ENCODE measurements around the gene SPZ1.
"Not testable (repeated sequence)": the region's sequence is repeated elsewhere in the genome, so short reads cannot be mapped to it uniquely, and the experiment has no call there.

SPZ1 gene

GRCh38 chr5:80302636-80303035, 17.2 kb upstream of the SPZ1 start:
- H3K27ac Mint-ChIP-seq, result no peak overlapping the region
- no peaks in the 10 kb centered on the region for H3K27me3 Mint-ChIP-seq

GRCh38 chr5:80308526-80308925, 11.3 kb upstream of the SPZ1 start:
- H3K9me3 Mint-ChIP-seq, result no peaks in the 10 kb centered on the region
- H3K36me3 Mint-ChIP-seq (ENCODE audit: low read depth), result no peaks in the 10 kb centered on the region
- no peak overlapping the region for H3K4me3 Mint-ChIP-seq
- H3K27ac Mint-ChIP-seq, result no peak overlapping the region
- no peak for DNase-seq
- H3K4me1 Mint-ChIP-seq (ENCODE audit: low read depth), result no peaks in the 10 kb centered on the region
- no peaks in the 10 kb centered on the region for H3K27me3 Mint-ChIP-seq

More at GRCh38 chr5:80302636-80303035, 17.2 kb upstream of the SPZ1 start:
- DNase-seq, result no peak
- Mint-ChIP-seq H3K4me1 (ENCODE audit: low read depth) (no peaks in the 10 kb centered on the region), H3K4me3 (no peak overlapping the region), H3K36me3 (ENCODE audit: low read depth) (no peaks in the 10 kb centered on the region), H3K9me3 (no peaks in the 10 kb centered on the region)

- Mint-ChIP-seq H3K9me3 (no peaks in the 10 kb centered on the region), H3K4me3 (no peak overlapping the region), H3K27ac (no peak overlapping the region), H3K4me1 (ENCODE audit: low read depth) (no peaks in the 10 kb centered on the region), H3K27me3 (no peaks in the 10 kb centered on the region), H3K36me3 (ENCODE audit: low read depth) (no peaks in the 10 kb centered on the region)
- DNase-seq, result no peak
Measured at GRCh38 chr5:80309871-80310665, 9.7 kb upstream of the SPZ1 start.

GRCh38 chr5:80315244-80315643, 4.6 kb upstream of the SPZ1 start:
- Mint-ChIP-seq H3K4me1 (ENCODE audit: low read depth) (no peaks in the 10 kb centered on the region), H3K27me3 (peaks cover 11% of the 10 kb centered on the region), H3K36me3 (ENCODE audit: low read depth) (no peaks in the 10 kb centered on the region), H3K9me3 (no peaks in the 10 kb centered on the region), H3K27ac (no peak overlapping the region), H3K4me3 (no peak overlapping the region)
- DNase-seq, result no peak

- no peak overlapping the region for H3K27ac Mint-ChIP-seq
- DNase-seq, result no peak
- H3K4me3 Mint-ChIP-seq, result no peak overlapping the region
- H3K9me3 Mint-ChIP-seq, result no peaks in the 10 kb centered on the region
- no peaks in the 10 kb centered on the region for H3K4me1 Mint-ChIP-seq (ENCODE audit: low read depth)
- H3K36me3 Mint-ChIP-seq (ENCODE audit: low read depth), result no peaks in the 10 kb centered on the region
- peaks cover 15% of the 10 kb centered on the region for H3K27me3 Mint-ChIP-seq
Measured at GRCh38 chr5:80318212-80318611, 1.6 kb upstream of the SPZ1 start.

GRCh38 chr5:80324912-80325311, 5.1 kb downstream of the SPZ1 start:
- Mint-ChIP-seq H3K36me3 (ENCODE audit: low read depth) (no peaks in the 10 kb centered on the region), H3K27me3 (peaks cover 8% of the 10 kb centered on the region), H3K27ac (no peak overlapping the region), H3K9me3 (no peaks in the 10 kb centered on the region), H3K4me3 (no peak overlapping the region), H3K4me1 (ENCODE audit: low read depth) (no peaks in the 10 kb centered on the region)
- DNase-seq, result no peak

GRCh38 chr5:80326468-80326867, 6.7 kb downstream of the SPZ1 start:
- Mint-ChIP-seq H3K4me1 (ENCODE audit: low read depth) (no peaks in the 10 kb centered on the region), H3K27me3 (peaks cover 3% of the 10 kb centered on the region), H3K27ac (no peak overlapping the region), H3K36me3 (ENCODE audit: low read depth) (no peaks in the 10 kb centered on the region), H3K9me3 (no peaks in the 10 kb centered on the region), H3K4me3 (no peak overlapping the region)
- DNase-seq, result no peak

GRCh38 chr5:80337379-80337778, 17.6 kb downstream of the SPZ1 start:
- H3K36me3 Mint-ChIP-seq (ENCODE audit: low read depth), result no peaks in the 10 kb centered on the region
- H3K27me3 Mint-ChIP-seq, result peaks cover 10% of the 10 kb centered on the region
- H3K27ac Mint-ChIP-seq, result no peak overlapping the region
- no peaks in the 10 kb centered on the region for H3K9me3 Mint-ChIP-seq
- DNase-seq, result no peak
- no peaks in the 10 kb centered on the region for H3K4me1 Mint-ChIP-seq (ENCODE audit: low read depth)
- no peak overlapping the region for H3K4me3 Mint-ChIP-seq

GRCh38 chr5:80339116-80339515, 19.3 kb downstream of the SPZ1 start:
- Mint-ChIP-seq H3K27ac (no peak overlapping the region), H3K9me3 (no peaks in the 10 kb centered on the region), H3K36me3 (ENCODE audit: low read depth) (no peaks in the 10 kb centered on the region), H3K4me1 (ENCODE audit: low read depth) (no peaks in the 10 kb centered on the region), H3K4me3 (no peak overlapping the region), H3K27me3 (peaks cover 10% of the 10 kb centered on the region)
- DNase-seq, result no peak

GRCh38 chr5:80341016-80341775, 21.4 kb downstream of the SPZ1 start:
- Mint-ChIP-seq H3K27me3 (peaks cover 10% of the 10 kb centered on the region), H3K4me1 (ENCODE audit: low read depth) (peaks cover 1% of the 10 kb centered on the region)
- DNase-seq, result no peak

GRCh38 chr5:80343067-80343466, 23.3 kb downstream of the SPZ1 start:
- H3K27me3 Mint-ChIP-seq, result peaks cover 7% of the 10 kb centered on the region
- H3K9me3 Mint-ChIP-seq, result no peaks in the 10 kb centered on the region
- H3K4me3 Mint-ChIP-seq, result no peak overlapping the region
- H3K27ac Mint-ChIP-seq, result no peak overlapping the region
- no peaks in the 10 kb centered on the region for H3K36me3 Mint-ChIP-seq (ENCODE audit: low read depth)
- H3K4me1 Mint-ChIP-seq (ENCODE audit: low read depth), result peaks cover 4% of the 10 kb centered on the region
- DNase-seq, result no peak

More at GRCh38 chr5:80341016-80341775, 21.4 kb downstream of the SPZ1 start:
- Mint-ChIP-seq H3K27ac (no peak overlapping the region), H3K36me3 (ENCODE audit: low read depth) (no peaks in the 10 kb centered on the region), H3K9me3 (no peaks in the 10 kb centered on the region), H3K4me3 (no peak overlapping the region)

GRCh38 chr5:80346055-80346454, 26.3 kb downstream of the SPZ1 start:
- H3K4me1 Mint-ChIP-seq (ENCODE audit: low read depth), result peaks cover 4% of the 10 kb centered on the region
- DNase-seq, result peak; percentile 39
- H3K9me3 Mint-ChIP-seq, result no peaks in the 10 kb centered on the region
- no peak overlapping the region for H3K27ac Mint-ChIP-seq
- H3K4me3 Mint-ChIP-seq, result no peak overlapping the region
- H3K27me3 Mint-ChIP-seq, result no peaks in the 10 kb centered on the region
- no peaks in the 10 kb centered on the region for H3K36me3 Mint-ChIP-seq (ENCODE audit: low read depth)

- Mint-ChIP-seq H3K27ac (no peak overlapping the region), H3K27me3 (no peaks in the 10 kb centered on the region), H3K9me3 (no peaks in the 10 kb centered on the region), H3K36me3 (ENCODE audit: low read depth) (no peaks in the 10 kb centered on the region), H3K4me1 (ENCODE audit: low read depth) (peaks cover 4% of the 10 kb centered on the region), H3K4me3 (no peak overlapping the region)
- DNase-seq, result no peak
Measured at GRCh38 chr5:80348171-80348570, 28.4 kb downstream of the SPZ1 start.

GRCh38 chr5:80351019-80351418, 31.2 kb downstream of the SPZ1 start:
- not testable (repeated sequence) for H3K27me3 Mint-ChIP-seq; H3K4me1 Mint-ChIP-seq (ENCODE audit: low read depth); H3K36me3 Mint-ChIP-seq (ENCODE audit: low read depth); H3K27ac Mint-ChIP-seq; H3K4me3 Mint-ChIP-seq; H3K9me3 Mint-ChIP-seq; DNase-seq

GRCh38 chr5:80355686-80356085, 35.9 kb downstream of the SPZ1 start:
- H3K27me3 Mint-ChIP-seq, result no peaks in the 10 kb centered on the region
- no peak overlapping the region for H3K27ac Mint-ChIP-seq
- no peaks in the 10 kb centered on the region for H3K4me1 Mint-ChIP-seq (ENCODE audit: low read depth)
- no peak for DNase-seq
- no peaks in the 10 kb centered on the region for H3K36me3 Mint-ChIP-seq (ENCODE audit: low read depth)
- no peaks in the 10 kb centered on the region for H3K9me3 Mint-ChIP-seq
- H3K4me3 Mint-ChIP-seq, result no peak overlapping the region

Measured in activated T-cell treated with anti-CD3 and anti-CD28 coated beads, Interleukin-2, amount 50 U/mL, for 24 hours (primary cell).